ENCODE data around the gene GCSAML. TPM values are rescaled to one million over a fixed set of nuclear protein-coding genes. Genes with fewer than 3 reads are reported as not detected.

The GCSAML gene
- polyA plus RNA-seq, 1 experiment: not detected

GRCh38 chr1:247588060-247588459 lies 39.1 kb downstream of the GCSAML start, which contains the start of gene OR2G2:
OR2G2 (plus strand) TSS chr1:247588360; CDS start chr1:247588360, 0 bp downstream.
- CTCF ChIA-PET: no interaction called here
- Histone ChIP-seq H3K27ac (ENCODE audit: low read depth, low read length) (no peak within 1 kb of the TSS), H3K27me3 (ENCODE audit: control insufficient read depth, insufficient read depth, low read length) (no peaks in the 10 kb centered on the region), H3K9me3 (ENCODE audit: control insufficient read depth, insufficient read depth, low read length) (peaks cover 7% of the 10 kb centered on the region), H3K4me3 (ENCODE audit: low read depth, low read length) (no peak within 1 kb of the TSS)
- no peak for DNase-seq (ENCODE audit: low read depth, low spot score)
- POLR2A ChIA-PET: no interaction called here
- TF ChIP-seq CTCF (IDR thresholded peaks at IDR 0.05; ENCODE audit: low read depth, low read length): no peak

GRCh38 chr1:247605286-247605685 lies 56.4 kb downstream of the GCSAML start, which contains the start of gene OR2G3:
OR2G3 (plus strand) TSS chr1:247605586; CDS start chr1:247605586, 0 bp downstream.
- no peak for DNase-seq (ENCODE audit: low read depth, low spot score)
- no peak for TF ChIP-seq CTCF (IDR thresholded peaks at IDR 0.05; ENCODE audit: low read depth, low read length)
- POLR2A ChIA-PET: no interaction called here
- H3K27ac ChIP-seq (ENCODE audit: low read depth, low read length): no peak within 1 kb of the TSS
- H3K4me3 ChIP-seq (ENCODE audit: low read depth, low read length): no peak within 1 kb of the TSS
- peaks cover 9% of the 10 kb centered on the region for H3K9me3 ChIP-seq (ENCODE audit: control insufficient read depth, insufficient read depth, low read length)
- CTCF ChIA-PET: no interaction called here
- H3K27me3 ChIP-seq (ENCODE audit: control insufficient read depth, insufficient read depth, low read length): no peaks in the 10 kb centered on the region

GRCh38 chr1:247613405-247613804 lies 64.5 kb downstream of the GCSAML start:
- no peak for DNase-seq (ENCODE audit: low read depth, low spot score)
- POLR2A ChIA-PET: no interaction called here
- CTCF ChIA-PET: no interaction called here
- Histone ChIP-seq H3K27ac (ENCODE audit: low read depth, low read length) (no peak overlapping the region), H3K27me3 (ENCODE audit: control insufficient read depth, insufficient read depth, low read length) (no peaks in the 10 kb centered on the region), H3K4me3 (ENCODE audit: low read depth, low read length) (no peak overlapping the region), H3K9me3 (ENCODE audit: control insufficient read depth, insufficient read depth, low read length) (peaks cover 19% of the 10 kb centered on the region)
- TF ChIP-seq CTCF (IDR thresholded peaks at IDR 0.05; ENCODE audit: low read depth, low read length): no peak

GRCh38 chr1:247614625-247615024 lies 65.7 kb downstream of the GCSAML start:
- POLR2A ChIA-PET: no interaction called here
- no peak overlapping the region for H3K27ac ChIP-seq (ENCODE audit: low read depth, low read length)

More at GRCh38 chr1:247614625-247615024, 65.7 kb downstream of the GCSAML start:
- CTCF ChIA-PET: no interaction called here
- no peak for TF ChIP-seq CTCF (IDR thresholded peaks at IDR 0.05; ENCODE audit: low read depth, low read length)
- no peak overlapping the region for H3K4me3 ChIP-seq (ENCODE audit: low read depth, low read length)
- no peak for DNase-seq (ENCODE audit: low read depth, low spot score)
- H3K9me3 ChIP-seq (ENCODE audit: control insufficient read depth, insufficient read depth, low read length): peaks cover 19% of the 10 kb centered on the region
- no peaks in the 10 kb centered on the region for H3K27me3 ChIP-seq (ENCODE audit: control insufficient read depth, insufficient read depth, low read length)

Small RNAs within 50 kb of the gene (small RNA-seq; reads per million reads assigned to genes)
- not detected for gene RF00026 (ENCODE audit: insufficient read length, low read depth)

Other genes starting within 250 kb of the GCSAML start
- 18.5 and 20.0 TPM in 2 replicates for gene ZNF496, start 217.3 kb upstream of the GCSAML start, polyA plus RNA-seq (2011; rRNA removed)
- gene NLRP3, start 133.0 kb upstream of the GCSAML start, polyA plus RNA-seq (2011; rRNA removed): 0.06 and 0.09 TPM in 2 replicates
- not detected in 2 replicates for gene OR2B11, start 91.0 kb upstream of the GCSAML start, polyA plus RNA-seq (2011; rRNA removed)
- gene OR2C3, start 12.7 kb upstream of the GCSAML start, polyA plus RNA-seq (2011; rRNA removed): not detected in 2 replicates
- not detected in 2 replicates for gene OR2G2, start 39.2 kb downstream of the GCSAML start, polyA plus RNA-seq (2011; rRNA removed)
- not detected in 2 replicates for gene OR2G3, start 56.5 kb downstream of the GCSAML start, polyA plus RNA-seq (2011; rRNA removed)
- not detected in 2 replicates for gene OR13G1, start 130.6 kb downstream of the GCSAML start, polyA plus RNA-seq (2011; rRNA removed)
- not detected in 2 replicates for gene OR6F1, start 167.5 kb downstream of the GCSAML start, polyA plus RNA-seq (2011; rRNA removed)
- gene OR14K1, start 189.5 kb downstream of the GCSAML start, polyA plus RNA-seq (2011; rRNA removed): not detected in 2 replicates
- gene OR14A2, start 199.0 kb downstream of the GCSAML start, polyA plus RNA-seq (2011; rRNA removed): not detected in 2 replicates
- not detected in 2 replicates for gene OR1C1, start 211.4 kb downstream of the GCSAML start, polyA plus RNA-seq (2011; rRNA removed)